ENCODE measurements around the gene HECTD4.
"Not testable (repeated sequence)": the region's sequence is repeated elsewhere in the genome, so short reads cannot be mapped to it uniquely, and the experiment has no call there.

HECTD4 gene

DNA sequence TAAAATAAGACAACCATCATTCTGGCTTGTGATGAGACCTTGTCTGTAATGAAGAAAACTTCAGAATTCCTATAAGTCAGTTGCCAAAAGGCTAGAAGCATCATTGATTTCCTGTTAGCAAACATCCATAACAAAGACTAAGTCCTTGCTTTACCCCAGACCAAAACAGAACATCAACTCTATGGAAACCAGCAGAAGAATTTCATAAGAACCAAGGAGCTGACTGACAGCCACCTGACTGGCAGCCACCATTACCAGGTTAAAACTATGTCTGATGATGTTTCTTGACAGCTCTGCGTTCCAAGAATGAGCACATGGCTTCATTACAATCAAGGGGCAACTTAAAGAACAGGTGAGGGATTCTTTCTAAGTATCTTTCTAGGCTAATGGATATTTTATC is 29.3 kb downstream of the HECTD4 start:
- DNase-seq: no peak

DNA sequence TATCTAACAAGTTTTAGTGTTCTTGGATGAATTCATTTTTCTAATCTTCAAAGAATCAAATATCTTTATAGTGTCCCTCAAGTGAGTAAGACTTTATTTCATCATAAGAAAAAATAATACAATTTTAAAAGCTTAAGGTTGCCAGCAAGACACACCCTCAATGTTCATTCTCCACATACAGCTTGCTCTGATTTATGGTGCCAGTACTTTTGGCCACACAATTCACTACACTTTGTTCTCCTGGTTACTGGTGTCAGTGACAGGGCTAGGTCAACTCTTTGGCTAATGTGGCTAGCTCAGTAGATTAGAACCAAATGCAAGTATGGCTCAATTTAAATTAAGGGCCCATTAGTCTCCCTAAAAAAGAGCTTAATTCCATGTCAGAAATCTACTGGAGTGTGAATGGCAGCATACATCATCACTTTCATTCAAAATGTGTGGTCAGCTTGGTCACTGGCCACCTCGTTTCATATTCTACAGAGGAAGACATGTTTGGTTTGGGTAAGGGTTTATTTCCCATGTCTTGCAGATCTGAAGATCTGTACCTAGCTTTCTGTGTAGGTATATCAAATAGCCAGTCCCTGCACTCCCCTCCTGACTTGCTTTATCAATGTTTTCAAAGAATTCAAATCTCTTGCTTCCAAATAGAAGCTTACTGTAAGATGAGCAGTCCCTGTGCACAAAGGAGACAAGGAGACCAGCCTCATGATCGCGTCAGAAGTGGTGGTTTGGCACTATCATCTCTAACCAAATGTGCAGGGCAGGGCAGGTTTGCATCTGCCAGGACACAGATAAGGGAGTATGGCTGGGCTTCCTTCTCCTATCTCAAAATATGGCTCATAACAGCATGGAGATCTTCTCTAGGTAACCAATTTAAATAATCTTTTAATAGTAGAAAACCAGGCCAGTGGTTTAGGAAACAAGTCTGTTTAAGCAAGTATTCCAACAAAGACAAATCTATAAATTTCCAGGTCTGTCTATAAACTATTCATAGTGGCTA is 31.3 kb downstream of the HECTD4 start:
- DNase-seq: peak; percentile 27

DNA sequence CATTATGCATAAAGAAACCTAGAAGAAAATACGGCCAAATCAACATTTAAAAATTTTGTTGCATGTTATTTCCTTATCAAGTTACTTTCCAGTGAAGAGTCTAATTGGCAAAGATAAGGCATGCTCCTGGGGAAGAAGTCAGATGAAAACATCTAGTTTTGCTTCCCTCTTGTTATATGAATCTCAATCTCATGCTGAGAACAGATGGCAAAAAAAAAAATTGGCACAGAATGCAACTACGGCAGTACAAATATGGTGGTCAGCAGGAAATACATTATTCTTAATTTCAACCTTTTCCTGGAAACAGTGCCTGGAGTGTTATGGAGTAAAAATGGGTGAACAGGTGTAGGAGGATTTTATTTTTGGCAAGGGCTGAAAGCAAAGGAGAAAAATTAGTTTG is 32.8 kb downstream of the HECTD4 start:
- DNase-seq: no peak

- DNase-seq: not testable (repeated sequence)
These were observed 33.3 kb downstream of the HECTD4 start for GRCh38 chr12:112348926-112349325.

DNA sequence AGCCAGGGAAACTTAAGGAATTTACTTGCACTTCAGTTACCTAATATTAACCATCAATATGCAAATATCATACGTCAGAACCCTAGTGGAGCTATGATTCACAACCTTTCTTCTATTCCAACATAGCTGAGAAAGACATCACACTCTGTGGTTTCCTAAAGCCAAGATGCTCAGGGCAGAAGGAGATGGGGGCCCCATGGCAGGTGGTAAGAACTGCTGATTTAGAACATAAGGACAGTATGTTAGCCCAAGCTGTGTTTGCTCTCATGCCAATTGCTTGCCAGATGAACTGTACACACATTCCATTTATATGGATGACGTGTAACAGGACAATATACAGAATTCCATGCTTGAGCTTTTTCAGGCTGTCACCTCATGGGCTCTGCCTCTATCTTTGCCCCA is 34.6 kb downstream of the HECTD4 start:
- DNase-seq: peak; percentile 24

DNA sequence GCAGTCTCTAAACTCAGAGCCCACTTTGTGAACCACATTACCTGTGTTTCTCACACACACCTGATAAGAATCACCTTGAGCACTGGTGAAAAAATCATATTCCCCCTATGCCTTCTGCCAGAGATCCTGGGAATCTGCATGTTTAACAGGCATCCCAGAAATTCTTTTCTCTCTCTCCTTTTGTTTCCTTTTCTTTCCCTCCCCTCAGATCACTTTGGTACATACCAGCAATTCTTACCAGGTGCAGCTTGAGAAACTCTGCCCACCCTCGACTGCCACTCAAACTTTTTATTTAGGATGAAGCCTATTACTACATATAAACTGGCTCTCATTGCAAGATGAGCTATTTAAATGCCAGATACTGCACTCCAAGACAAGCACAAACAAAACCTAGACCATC is 36.0 kb downstream of the HECTD4 start:
- DNase-seq: no peak

GRCh38 chr12:112344220-112344619 is 38.0 kb downstream of the HECTD4 start:
- no peak for DNase-seq

DNA sequence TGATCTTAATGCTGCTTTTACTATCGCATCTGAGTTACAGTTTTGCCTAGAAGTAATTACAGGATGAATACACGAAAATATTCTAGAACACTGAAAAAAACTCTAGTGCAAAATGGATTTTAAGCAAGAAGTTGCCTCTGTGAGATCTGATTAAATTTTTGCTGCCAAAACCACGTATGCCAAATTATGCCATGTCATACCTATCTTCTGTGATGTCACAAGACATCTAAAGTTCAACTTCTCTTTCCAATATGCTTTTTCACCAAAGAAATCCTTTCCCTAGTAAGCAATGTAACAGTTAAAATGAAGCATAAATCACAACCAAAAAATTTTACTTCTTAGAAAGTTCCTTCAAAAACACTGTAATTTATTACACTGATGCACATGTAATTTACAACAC is 39.6 kb downstream of the HECTD4 start:
- no peak for DNase-seq

DNA sequence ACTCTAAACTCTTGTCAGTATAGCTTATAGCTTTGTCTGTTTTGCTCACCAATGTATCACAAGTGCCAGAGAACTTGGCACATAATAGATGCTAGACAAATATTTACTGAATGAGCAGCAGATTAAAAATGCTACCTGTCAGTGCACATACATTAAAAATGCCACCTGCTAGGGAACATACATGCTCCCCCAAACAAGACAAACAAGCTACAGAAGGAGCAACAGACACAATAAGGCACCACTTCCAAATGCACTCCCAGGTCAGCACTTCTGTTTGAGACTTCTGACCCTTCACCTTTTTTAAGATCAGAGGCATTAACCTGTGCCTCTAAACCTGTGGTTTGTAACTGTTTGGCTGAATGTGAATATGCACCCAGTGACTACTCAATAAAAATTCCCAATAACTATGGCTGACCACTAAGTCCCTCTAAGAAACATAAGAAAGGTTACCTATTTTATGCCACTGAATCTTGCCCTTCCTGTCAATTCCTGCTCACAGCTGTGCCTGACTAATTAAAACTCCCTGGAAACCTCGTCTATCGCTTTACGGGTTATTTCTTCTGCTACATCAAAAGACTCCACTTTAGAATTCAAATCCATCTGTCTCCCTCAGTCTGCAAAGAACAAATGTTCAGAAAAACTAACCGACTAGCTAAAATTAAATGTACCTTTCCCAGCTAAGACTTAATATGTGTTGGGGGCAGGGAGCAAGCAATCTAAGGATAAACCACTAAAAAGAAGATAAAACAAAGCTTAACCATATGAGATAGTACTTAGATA is 41.0 kb downstream of the HECTD4 start:
- no peak for DNase-seq

- no peak for DNase-seq
These were observed 42.0 kb downstream of the HECTD4 start for GRCh38 chr12:112340230-112340629.

DNA sequence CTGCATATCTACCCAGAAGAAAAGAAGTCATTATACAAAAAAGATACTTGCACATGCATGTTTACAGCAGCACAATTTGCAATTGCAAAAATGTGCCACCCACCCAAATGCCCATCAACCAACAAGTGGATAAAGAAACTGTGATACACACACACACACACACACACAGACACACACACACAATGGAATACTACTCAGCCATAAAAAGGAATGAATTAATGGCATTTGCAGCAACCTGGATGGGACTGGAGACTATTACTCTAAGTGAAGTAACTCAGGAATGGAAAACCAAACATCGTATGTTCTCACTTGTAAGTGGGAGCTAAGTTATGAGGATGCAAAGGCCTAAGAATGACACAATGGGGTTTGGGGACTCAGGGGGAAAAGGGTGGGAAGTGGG is 47.2 kb downstream of the HECTD4 start:
- not testable (repeated sequence) for DNase-seq

DNA sequence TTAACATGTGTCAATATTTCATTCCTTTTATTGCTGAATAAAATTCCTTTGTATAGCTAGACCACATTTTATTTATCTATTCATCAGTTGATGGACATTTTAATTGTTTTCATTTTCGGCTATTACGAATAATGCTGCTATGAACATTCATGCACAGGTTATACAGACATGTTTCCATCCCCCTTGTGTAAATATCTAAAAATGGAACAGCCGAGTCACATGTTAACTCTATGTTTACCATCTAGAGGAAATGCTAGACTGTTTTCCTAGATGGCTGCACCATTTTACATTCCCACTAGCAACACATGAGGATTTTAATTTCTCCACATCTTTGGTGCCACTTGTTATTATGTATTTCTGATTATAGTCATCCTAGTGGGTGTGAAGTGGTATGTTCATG is 49.2 kb downstream of the HECTD4 start:
- DNase-seq: no peak

GRCh38 chr12:112331886-112332285 is 50.3 kb downstream of the HECTD4 start:
- no peak for DNase-seq

DNA sequence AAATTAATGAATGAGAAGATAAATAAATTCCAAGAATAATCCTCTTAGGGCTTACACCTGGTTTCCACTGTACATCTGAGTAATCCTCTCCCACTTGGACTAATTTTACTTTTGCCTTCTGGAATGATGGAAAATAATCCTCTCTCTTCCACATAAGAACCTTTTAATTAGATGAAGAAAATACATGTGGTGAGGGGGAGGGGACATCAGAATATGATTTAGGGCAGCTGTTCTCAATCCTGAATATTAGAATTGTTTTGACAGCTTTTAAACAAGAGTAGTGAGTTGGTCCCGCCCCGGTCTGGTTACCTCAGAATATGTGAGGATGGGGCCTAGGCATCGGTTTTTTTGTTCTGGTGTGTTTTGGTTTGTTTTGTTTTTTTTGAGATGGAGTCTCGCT is 51.5 kb downstream of the HECTD4 start:
- no peak for DNase-seq

GRCh38 chr12:112328456-112329124 is 53.6 kb downstream of the HECTD4 start:
- no peak for DNase-seq

DNA sequence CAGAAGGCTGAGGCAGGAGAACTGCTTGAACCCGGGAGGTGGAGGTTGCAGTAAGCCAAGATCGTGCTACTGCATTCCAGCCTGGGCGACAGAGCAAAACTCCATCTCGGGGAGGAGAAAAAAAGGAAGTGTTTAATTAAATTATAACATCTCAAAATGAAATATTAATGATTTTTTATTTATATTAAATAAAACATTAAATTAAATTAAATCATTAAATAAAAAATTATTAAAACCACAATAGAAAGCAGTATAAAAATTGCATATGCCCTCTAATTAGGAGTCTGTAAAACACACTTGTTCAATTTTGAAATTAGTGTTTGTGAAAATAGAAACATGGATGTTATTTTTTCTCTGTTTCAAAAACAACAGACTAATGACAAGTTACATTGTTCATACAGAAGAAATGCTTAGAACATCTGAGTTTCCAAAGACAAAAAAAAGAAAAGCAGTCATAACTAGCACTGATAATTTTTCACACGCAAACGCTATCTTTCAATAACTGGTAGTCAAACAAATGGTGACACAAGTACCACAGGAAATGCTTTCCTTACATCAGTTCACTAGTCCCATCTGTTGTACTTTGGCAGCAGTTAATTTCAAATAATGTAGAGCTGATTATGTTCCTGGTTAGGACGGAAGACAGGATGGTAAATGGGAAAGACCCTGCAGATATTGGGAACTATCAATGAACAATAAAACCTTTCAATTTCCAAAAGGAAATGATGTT is 54.9 kb downstream of the HECTD4 start:
- no peak for DNase-seq

GRCh38 chr12:112325622-112326207 is 56.5 kb downstream of the HECTD4 start:
- no peak for DNase-seq

DNA sequence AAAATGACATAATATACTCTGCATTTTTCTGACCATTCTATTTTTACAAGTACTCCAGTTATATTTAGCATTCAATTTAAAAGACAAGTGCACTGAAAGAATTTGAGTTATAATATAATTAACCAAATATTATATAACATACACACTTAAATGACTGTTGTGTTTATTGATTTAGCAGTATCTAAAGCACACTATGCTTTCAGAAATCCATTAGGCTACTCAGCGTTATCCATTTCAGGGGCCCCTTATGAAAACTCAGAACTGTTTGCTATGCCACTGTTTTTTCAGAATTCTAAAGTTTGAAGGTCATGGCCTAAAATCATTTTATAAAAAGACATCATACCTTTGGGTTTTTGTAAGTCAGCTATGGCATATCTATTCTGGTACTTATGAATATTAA is 57.1 kb downstream of the HECTD4 start:
- no peak for DNase-seq

GRCh38 chr12:112322882-112323547 is 59.2 kb downstream of the HECTD4 start:
- DNase-seq: no peak

DNA sequence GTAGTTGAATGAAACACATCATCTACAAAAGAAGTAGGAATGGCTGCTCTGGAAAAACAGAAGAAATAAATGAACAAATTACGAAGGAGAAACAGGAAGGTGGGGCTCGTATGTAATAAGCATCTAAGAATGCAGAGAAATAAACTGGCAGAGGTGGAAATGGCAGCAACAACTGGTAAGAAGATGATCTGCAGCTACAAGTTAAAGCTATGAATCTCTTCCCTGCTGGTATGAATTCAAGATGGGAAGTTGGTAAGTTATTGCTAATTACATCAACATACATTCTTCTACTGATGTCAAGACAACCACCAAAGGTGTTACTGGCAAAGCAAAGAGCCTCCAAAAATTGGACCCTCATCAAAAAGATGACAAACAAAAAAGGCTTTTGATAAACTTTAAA is 59.8 kb downstream of the HECTD4 start:
- no peak for DNase-seq

GRCh38 chr12:112321245-112321644 is 61.0 kb downstream of the HECTD4 start:
- no peak for DNase-seq

DNA sequence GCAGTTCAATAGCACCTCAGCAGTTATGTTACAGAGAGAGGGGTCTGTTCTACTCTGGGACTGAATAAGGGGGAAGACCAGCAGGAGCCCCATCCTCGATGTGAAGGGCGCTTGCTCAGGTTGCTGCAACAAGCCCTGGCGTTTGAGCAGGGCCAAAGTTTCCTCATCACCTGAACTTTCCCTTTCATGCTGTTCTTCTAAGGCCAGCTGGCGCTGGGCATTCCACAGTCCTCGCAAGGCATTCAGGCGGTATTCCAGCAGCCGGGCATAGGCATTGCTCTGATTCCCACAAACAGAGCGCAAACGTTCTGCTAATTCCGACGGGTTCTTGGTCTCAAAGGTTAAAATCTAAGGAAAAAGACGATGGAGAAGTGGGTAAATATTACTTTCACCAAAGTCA is 62.8 kb downstream of the HECTD4 start:
- no peak for DNase-seq

Data from femur (tissue), 1 donor.